ENCODE measurements around the gene RGS6. TPM values are rescaled to one million over a fixed set of nuclear protein-coding genes. Genes with fewer than 3 reads are reported as not detected.

RGS6 gene
- polyA plus RNA-seq, 3 donors: not detected

DNA sequence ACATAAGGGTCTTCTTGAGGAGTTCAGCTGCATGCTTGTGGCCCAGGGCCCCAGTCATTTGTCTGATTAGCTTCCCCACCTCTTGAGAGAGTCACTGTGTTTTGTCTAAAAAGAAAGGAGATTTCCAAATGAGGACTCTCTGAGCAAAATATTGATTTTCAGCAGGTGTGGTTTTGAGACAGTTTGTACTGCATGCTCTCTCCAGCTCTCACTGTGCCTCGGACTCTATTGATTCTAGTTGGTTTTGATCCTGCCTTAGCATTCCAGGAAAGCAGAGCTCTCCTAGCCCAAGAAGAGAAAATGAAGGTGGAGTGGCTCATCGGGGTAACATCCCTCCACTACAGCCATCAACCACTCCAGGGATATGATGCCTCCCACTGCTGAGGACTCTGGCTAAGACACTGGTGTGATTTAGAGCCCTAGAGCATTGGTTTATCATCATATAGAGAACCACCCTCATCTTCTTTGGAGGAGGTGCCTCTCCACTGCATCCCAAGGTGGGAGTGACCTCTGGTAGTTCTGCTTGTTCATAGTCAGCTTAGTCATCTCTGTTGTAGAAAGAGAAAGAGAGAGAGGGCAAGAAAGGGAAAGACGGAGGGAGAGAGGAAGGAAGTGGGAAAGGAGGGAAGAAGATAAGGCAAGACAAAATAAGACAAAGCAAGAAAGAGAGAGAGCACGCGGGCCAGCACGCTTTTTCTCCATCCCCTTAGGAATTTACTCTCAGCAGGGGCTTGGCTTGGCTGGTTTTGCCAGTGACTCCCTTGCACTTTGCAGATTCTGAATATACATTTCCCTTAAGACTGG, 596.0 kb downstream of the RGS6 start:
- peaks cover 65% of the 10 kb centered on the region for H3K4me1 Mint-ChIP-seq
- Histone ChIP-seq H3K36me3 (replicated peaks in 1 of 2; ENCODE audit: control insufficient read depth in 1 of 2, insufficient read depth in 2 of 2, low read length in 2 of 2) (no peaks in the 10 kb centered on the region), H3K4me1 (ENCODE audit: control insufficient read depth in 1 of 2, insufficient read depth in 2 of 2, low read length in 2 of 2) (peaks cover 60 to 61% of the 10 kb centered on the region in 2 donors), H3K9ac (ENCODE audit: insufficient read depth, low read length, poor library complexity, severe bottlenecking) (no peak overlapping the region), H4K20me1 (ENCODE audit: insufficient read depth, low read length) (no peaks in the 10 kb centered on the region), H3K27me3 (ENCODE audit: control insufficient read depth in 2 of 2, insufficient read depth in 2 of 2, low read length in 2 of 2) (peaks cover 0 to 2% of the 10 kb centered on the region in 2 donors), H3K9me3 (replicated peaks in 1 of 2; ENCODE audit: control insufficient read depth in 1 of 2, insufficient read depth in 1 of 2, low read length in 2 of 2) (peaks cover 3 to 7% of the 10 kb centered on the region in 2 donors), H3K4me3 (replicated peaks in 1 of 3; ENCODE audit: low read depth in 2 of 3, low read length in 3 of 3) (peak overlapping the region in 1 of 3 experiments; percentile 12), H3K79me2 (ENCODE audit: insufficient read depth, low read length) (no peaks in the 10 kb centered on the region), H2AFZ (ENCODE audit: insufficient read depth, low read depth, low read length, poor library complexity, severe bottlenecking) (no peak overlapping the region), H3K27ac (ENCODE audit: low read depth in 1 of 2, low read length in 2 of 2) (no peak overlapping the region), H3K4me2 (replicated peaks; ENCODE audit: extremely low read depth, low read length, poor library complexity, severe bottlenecking) (peak overlapping the region; percentile 34)
- no peaks in the 10 kb centered on the region for H3K36me3 Mint-ChIP-seq
- H3K9me3 Mint-ChIP-seq: peaks cover under 1 to 14% (median 7%) of the 10 kb centered on the region in 7 donors
- TF ChIP-seq, protein P1, sequence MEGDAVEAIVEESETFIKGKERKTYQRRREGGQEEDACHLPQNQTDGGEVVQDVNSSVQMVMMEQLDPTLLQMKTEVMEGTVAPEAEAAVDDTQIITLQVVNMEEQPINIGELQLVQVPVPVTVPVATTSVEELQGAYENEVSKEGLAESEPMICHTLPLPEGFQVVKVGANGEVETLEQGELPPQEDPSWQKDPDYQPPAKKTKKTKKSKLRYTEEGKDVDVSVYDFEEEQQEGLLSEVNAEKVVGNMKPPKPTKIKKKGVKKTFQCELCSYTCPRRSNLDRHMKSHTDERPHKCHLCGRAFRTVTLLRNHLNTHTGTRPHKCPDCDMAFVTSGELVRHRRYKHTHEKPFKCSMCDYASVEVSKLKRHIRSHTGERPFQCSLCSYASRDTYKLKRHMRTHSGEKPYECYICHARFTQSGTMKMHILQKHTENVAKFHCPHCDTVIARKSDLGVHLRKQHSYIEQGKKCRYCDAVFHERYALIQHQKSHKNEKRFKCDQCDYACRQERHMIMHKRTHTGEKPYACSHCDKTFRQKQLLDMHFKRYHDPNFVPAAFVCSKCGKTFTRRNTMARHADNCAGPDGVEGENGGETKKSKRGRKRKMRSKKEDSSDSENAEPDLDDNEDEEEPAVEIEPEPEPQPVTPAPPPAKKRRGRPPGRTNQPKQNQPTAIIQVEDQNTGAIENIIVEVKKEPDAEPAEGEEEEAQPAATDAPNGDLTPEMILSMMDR (IDR thresholded peaks at IDR 0.05): no peak
- peak overlapping the region in 4 of 7 donors; percentile 2 to 76 (median 10) for H3K27ac Mint-ChIP-seq
- peak overlapping the region; percentile 17 to 66 for H3K4me3 Mint-ChIP-seq
- WGBS (ENCODE audit: insufficient coverage): 0% methylated on average over 1 of the region's 6 CpGs
- peak in 1 of 3 donors; percentile 33 for DNase-seq
- intact Hi-C loops (cut with micrococcal nuclease): no loop called here
- H3K27me3 Mint-ChIP-seq (ENCODE audit: low read depth in 3 of 3): peaks cover 1 to 25% (median 12%) of the 10 kb centered on the region in 3 donors

DNA sequence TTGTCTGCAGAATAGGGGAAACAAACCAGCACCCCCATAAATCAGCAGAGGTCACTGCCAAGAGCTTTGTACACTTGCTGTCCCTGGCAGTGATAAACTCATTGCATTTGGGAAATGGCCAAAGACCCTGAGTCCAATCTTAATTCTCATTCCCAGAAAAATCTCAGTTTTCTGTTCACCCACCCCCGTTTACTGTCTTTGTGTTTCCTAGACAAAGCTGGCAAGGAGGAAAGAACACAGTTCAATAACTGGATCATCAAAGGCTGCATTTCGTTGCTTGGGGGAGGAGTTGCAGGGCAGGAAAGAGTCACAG, 596.6 kb downstream of the RGS6 start:
- Histone ChIP-seq H3K4me2 (replicated peaks; ENCODE audit: extremely low read depth, low read length, poor library complexity, severe bottlenecking) (peak overlapping the region; percentile 34), H3K4me3 (replicated peaks in 1 of 3; ENCODE audit: low read depth in 2 of 3, low read length in 3 of 3) (peak overlapping the region in 1 of 3 experiments; percentile 12), H3K9ac (ENCODE audit: insufficient read depth, low read length, poor library complexity, severe bottlenecking) (no peak overlapping the region), H4K20me1 (ENCODE audit: insufficient read depth, low read length) (no peaks in the 10 kb centered on the region), H3K9me3 (replicated peaks in 1 of 2; ENCODE audit: control insufficient read depth in 1 of 2, insufficient read depth in 1 of 2, low read length in 2 of 2) (peaks cover 3 to 13% of the 10 kb centered on the region in 2 donors), H2AFZ (ENCODE audit: insufficient read depth, low read depth, low read length, poor library complexity, severe bottlenecking) (no peak overlapping the region), H3K36me3 (replicated peaks in 1 of 2; ENCODE audit: control insufficient read depth in 1 of 2, insufficient read depth in 2 of 2, low read length in 2 of 2) (no peaks in the 10 kb centered on the region), H3K79me2 (ENCODE audit: insufficient read depth, low read length) (no peaks in the 10 kb centered on the region), H3K27me3 (ENCODE audit: control insufficient read depth in 2 of 2, insufficient read depth in 2 of 2, low read length in 2 of 2) (peaks cover 0 to 2% of the 10 kb centered on the region in 2 donors), H3K27ac (ENCODE audit: low read depth in 1 of 2, low read length in 2 of 2) (no peak overlapping the region), H3K4me1 (ENCODE audit: control insufficient read depth in 1 of 2, insufficient read depth in 2 of 2, low read length in 2 of 2) (peaks cover 55% of the 10 kb centered on the region in 2 donors)
- TF ChIP-seq, protein P1 (IDR thresholded peaks at IDR 0.05): no peak
- Mint-ChIP-seq H3K36me3 (no peaks in the 10 kb centered on the region), H3K27ac (no peak overlapping the region), H3K9me3 (peaks cover 4 to 20% (median 10%) of the 10 kb centered on the region in 7 donors), H3K4me3 (peak overlapping the region; percentile 24 to 66), H3K4me1 (peaks cover 59% of the 10 kb centered on the region), H3K27me3 (ENCODE audit: low read depth in 3 of 3) (peaks cover 1 to 23% (median 9%) of the 10 kb centered on the region in 3 donors)
- 22% methylated on average over 1 of the region's 2 CpGs for WGBS (ENCODE audit: insufficient coverage)
- DNase-seq: no peak
- intact Hi-C loops (cut with micrococcal nuclease): no loop called here
